NB4 (cell line): ENCODE measurements around the gene HES1.

Source experiments
- CTCF ChIP-seq: IDR thresholded peaks from one replicate; pipeline ENCODE4 v1.5.1; 2012; ENCODE audit warnings: low read depth, low read length
- POLR2A ChIP-seq: IDR thresholded peaks from 2 replicates; pipeline ENCODE4 v1.6.1; 2011; ENCODE audit warnings: mild to moderate bottlenecking; ENCODE audit not compliant: insufficient read length; ENCODE audit errors: extremely low read depth

- TF ChIP-seq CTCF (no peak), POLR2A (no peak)
These were observed 1.1 kb downstream of the HES1 start for GRCh38 chr3:194137008-194137505.
